ENCODE results near the gene ACTC1. TPM values are rescaled to one million over a fixed set of nuclear protein-coding genes. Genes with fewer than 3 reads are reported as not detected.

The ACTC1 gene
- total RNA-seq, 1 experiment from 2014 or later = not detected

GRCh38 chr15:34790121-34790520 is 5.2 kb downstream of the ACTC1 start:
- no peaks in the 10 kb centered on the region; the same call in 1 of the 2 replicates for H3K4me1 ChIP-seq (ENCODE audit: control insufficient read depth, insufficient read depth, low read length)
- no peak for TF ChIP-seq SIN3A (IDR thresholded peaks at IDR 0.05; ENCODE audit: borderline replicate concordance, insufficient read depth, low read depth, low read length)
- TF ChIP-seq CTCF (IDR thresholded peaks at IDR 0.05) = no peak
- no peak for TF ChIP-seq TCF7L2 (IDR thresholded peaks at IDR 0.05; ENCODE audit: low read depth, low read length)
- TF ChIP-seq REST (IDR thresholded peaks at IDR 0.05; ENCODE audit: insufficient read depth in 1 of 2, low read depth in 2 of 2, low read length in 1 of 2) = no peak
- ATAC-seq = no peak
- no peaks in the 10 kb centered on the region for H3K9me3 ChIP-seq (ENCODE audit: control insufficient read depth, insufficient read depth, low read depth, low read length)
- in situ Hi-C loops (cut with HindIII; ENCODE audit: low pct_unique_long_range_greater_than_20kb, low sequenced_read_pairs) (no loop called here), intact Hi-C loops (cut with micrococcal nuclease; ENCODE audit: unreplicated experiment) (no loop called here)
- ChIA-PET POLR2A (no interaction called here), CTCF (no interaction called here)
- no TSS peak for BruUV-seq (replicated peaks)
- no peak overlapping the region for H3K27ac ChIP-seq (ENCODE audit: low read length)
- H3K36me3 ChIP-seq (ENCODE audit: control insufficient read depth, insufficient read depth, low read length) = no peaks in the 10 kb centered on the region
- H3K4me3 ChIP-seq (ENCODE audit: low read depth in 2 of 2, low read length in 2 of 2) = no peak overlapping the region
- H3K27me3 ChIP-seq (ENCODE audit: control insufficient read depth, insufficient read depth, low read length) = peaks cover 23% of the 10 kb centered on the region
- DNase-seq (ENCODE audit: low read depth, low spot score) = no peak

GRCh38 chr15:34789326-34789725 is 6.0 kb downstream of the ACTC1 start:
- ATAC-seq = no peak
- POLR2A ChIA-PET = no interaction called here

More at GRCh38 chr15:34789326-34789725, 6.0 kb downstream of the ACTC1 start:
- H3K4me1 ChIP-seq (ENCODE audit: control insufficient read depth, insufficient read depth, low read length) = no peaks in the 10 kb centered on the region
- no peaks in the 10 kb centered on the region for H3K9me3 ChIP-seq (ENCODE audit: control insufficient read depth, insufficient read depth, low read depth, low read length)
- H3K27ac ChIP-seq (ENCODE audit: low read length) = no peak overlapping the region
- CTCF ChIA-PET = no interaction called here
- intact Hi-C loops (cut with micrococcal nuclease; ENCODE audit: unreplicated experiment) = no loop called here
- in situ Hi-C loops (cut with HindIII; ENCODE audit: low pct_unique_long_range_greater_than_20kb, low sequenced_read_pairs) = no loop called here
- no TSS peak for BruUV-seq (replicated peaks)
- peaks cover 22% of the 10 kb centered on the region for H3K27me3 ChIP-seq (ENCODE audit: control insufficient read depth, insufficient read depth, low read length)
- no peak overlapping the region for H3K4me3 ChIP-seq (ENCODE audit: low read depth in 2 of 2, low read length in 2 of 2)
- DNase-seq (ENCODE audit: low read depth, low spot score) = no peak
- H3K36me3 ChIP-seq (ENCODE audit: control insufficient read depth, insufficient read depth, low read length) = no peaks in the 10 kb centered on the region
- TF ChIP-seq TCF7L2 (IDR thresholded peaks at IDR 0.05; ENCODE audit: low read depth, low read length) = no peak
- TF ChIP-seq SIN3A (IDR thresholded peaks at IDR 0.05; ENCODE audit: borderline replicate concordance, insufficient read depth, low read depth, low read length) = no peak
- TF ChIP-seq POLR2AphosphoS5 (IDR thresholded peaks at IDR 0.05; ENCODE audit: low read depth, low read length) = no peak
- TF ChIP-seq REST (IDR thresholded peaks at IDR 0.05; ENCODE audit: insufficient read depth in 1 of 2, low read depth in 2 of 2, low read length in 1 of 2) = no peak
- no peak for TF ChIP-seq CTCF (IDR thresholded peaks at IDR 0.05)

Data from Panc1 (cell line).